Neuron (in vitro differentiated cells): Measurements from ENCODE around the gene DUSP16.
A peak's percentile ranks its signal among the peaks of the same experiment; 100 is the strongest.

Source experiments
- H2AFZ ChIP-seq: one replicate; pipeline ENCODE4 v1.6.1; 2013; ENCODE audit warnings: low read depth, mild to moderate bottlenecking, inconsistent platforms, low read length, moderate library complexity
- H3K27me3 ChIP-seq: one replicate; pipeline ENCODE4 v1.6.1; 2013; ENCODE audit warnings: low read length; ENCODE audit not compliant: insufficient read depth
- H3K36me3 ChIP-seq: one replicate; pipeline ENCODE4 v1.6.1; 2013; ENCODE audit warnings: low read length; ENCODE audit not compliant: insufficient read depth
- H3K4me1 ChIP-seq: one replicate; pipeline ENCODE4 v1.6.1; 2013; ENCODE audit warnings: low read length; ENCODE audit not compliant: insufficient read depth
- H3K4me3 ChIP-seq: 2 replicates; pipeline ENCODE4 v1.5.1; 2013; ENCODE audit warnings: mild to moderate bottlenecking, low read length, moderate library complexity
- H3K9me3 ChIP-seq: one replicate; pipeline ENCODE4 v1.6.1; 2013; ENCODE audit warnings: low read length

DUSP16 gene

DNA sequence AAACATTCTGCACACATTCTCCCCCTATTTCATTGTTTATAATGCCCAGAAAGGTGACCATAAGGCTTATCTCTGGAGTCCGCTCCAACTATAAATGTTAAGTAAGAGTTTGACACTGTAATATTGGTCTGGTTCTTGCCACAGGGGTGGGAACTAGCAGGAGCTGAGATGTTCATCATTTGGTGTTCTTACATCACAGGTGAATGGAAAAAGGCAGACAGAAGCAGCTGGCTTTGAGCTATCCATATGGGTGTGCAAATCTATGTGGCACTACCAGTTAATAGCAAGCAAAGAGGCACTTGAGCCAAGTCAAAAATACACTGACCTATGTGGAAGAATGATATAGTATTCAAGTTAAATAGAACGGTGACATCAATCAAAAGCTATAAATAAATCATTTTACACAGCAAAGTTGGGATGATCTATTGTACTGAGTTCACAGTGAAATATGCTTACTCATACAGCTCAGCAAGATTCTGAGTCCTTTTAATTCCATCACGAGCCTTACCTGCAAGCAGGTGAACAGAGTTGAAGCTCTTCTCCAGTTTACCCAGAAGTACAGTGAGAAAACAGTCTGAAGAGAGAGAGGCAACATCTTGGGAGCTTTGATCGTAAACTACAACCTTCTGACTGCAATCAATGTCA, 43.2 kb downstream of the DUSP16 start:
- peak overlapping the region; percentile 72 for H3K4me3 ChIP-seq
- H2AFZ ChIP-seq = no peak overlapping the region
- H3K9me3 ChIP-seq = no peaks in the 10 kb centered on the region
- H3K27me3 ChIP-seq = no peaks in the 10 kb centered on the region
- peaks cover 40% of the 10 kb centered on the region for H3K36me3 ChIP-seq
- H3K4me1 ChIP-seq = peaks cover 61% of the 10 kb centered on the region

DNA sequence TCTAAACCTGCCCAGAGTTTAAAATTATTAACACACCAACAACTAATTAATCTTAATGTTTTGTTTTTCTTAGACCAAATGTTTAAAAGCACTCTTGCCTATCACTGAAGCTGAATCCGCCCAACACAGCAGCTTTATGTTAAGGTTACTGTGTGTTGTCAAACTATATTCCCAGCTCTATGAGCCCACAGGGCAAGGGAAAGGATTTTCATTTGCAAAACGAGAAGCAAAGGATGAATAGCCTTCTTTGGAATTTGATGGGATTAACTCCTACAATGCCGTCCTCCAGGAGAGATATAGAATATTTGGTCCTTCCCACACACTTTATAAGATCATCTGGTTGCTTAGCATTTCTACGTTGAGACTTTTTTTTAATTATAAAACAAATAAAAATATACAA, 43.7 kb downstream of the DUSP16 start:
- H3K4me3 ChIP-seq = peak overlapping the region; percentile 72

DNA sequence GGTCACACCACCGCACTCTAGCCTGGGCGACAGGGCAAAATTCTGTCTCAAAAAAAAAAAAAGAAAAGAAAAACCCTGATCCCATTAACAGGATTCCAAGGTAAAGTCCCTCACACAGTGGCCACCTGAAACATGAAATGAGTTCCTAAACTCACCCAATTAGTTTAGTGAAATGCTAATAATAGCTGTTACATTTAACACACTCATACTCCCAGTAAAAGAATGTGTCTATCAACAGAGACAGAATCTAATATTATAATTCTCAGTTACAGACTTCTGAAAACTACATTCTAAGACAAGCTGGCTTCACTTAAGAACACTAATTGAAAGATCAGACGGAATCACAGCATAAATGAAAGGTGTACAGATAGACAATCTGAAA, 44.2 kb downstream of the DUSP16 start:
- Histone ChIP-seq H2AFZ (no peak overlapping the region), H3K4me3 (peak overlapping the region; percentile 72), H3K4me1 (peaks cover 62% of the 10 kb centered on the region), H3K27me3 (no peaks in the 10 kb centered on the region), H3K36me3 (peaks cover 42% of the 10 kb centered on the region), H3K9me3 (no peaks in the 10 kb centered on the region)

More for the DNA sequence above, 43.7 kb downstream of the DUSP16 start:
- no peaks in the 10 kb centered on the region for H3K9me3 ChIP-seq
- no peaks in the 10 kb centered on the region for H3K27me3 ChIP-seq
- peaks cover 42% of the 10 kb centered on the region for H3K36me3 ChIP-seq
- H2AFZ ChIP-seq = no peak overlapping the region
- H3K4me1 ChIP-seq = peaks cover 61% of the 10 kb centered on the region

DNA sequence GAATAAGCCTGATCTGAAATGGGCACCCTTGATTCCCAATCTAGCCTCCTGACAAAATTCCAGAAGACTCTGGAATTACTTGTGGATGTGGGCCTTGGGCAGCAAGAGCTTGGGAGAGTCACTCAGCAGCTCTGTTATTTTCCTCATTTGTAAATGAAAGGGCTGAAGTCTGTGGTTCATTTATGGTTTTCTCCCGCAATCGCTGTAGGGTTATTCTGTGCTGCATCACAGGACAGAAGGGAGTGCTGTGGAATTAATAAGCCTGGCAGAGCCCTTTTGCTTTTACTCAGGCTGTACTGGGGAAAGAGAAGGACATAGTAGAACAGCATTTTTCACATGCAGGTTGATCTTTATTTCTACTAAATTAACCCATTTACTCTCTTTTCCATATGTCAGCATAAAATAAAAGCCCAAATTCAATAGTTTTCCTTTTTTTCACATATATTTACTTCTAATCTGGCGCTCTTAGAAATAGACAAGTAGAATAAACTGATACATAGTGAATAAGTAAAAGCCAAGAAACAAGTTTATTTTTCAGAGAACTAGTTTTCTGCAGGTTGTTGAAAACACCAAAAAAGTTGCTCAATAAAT, 49.2 kb downstream of the DUSP16 start:
- H3K36me3 ChIP-seq = peaks cover 51% of the 10 kb centered on the region
- no peak overlapping the region for H3K4me3 ChIP-seq
- H3K4me1 ChIP-seq = peaks cover 34% of the 10 kb centered on the region
- no peak overlapping the region for H2AFZ ChIP-seq
- H3K9me3 ChIP-seq = no peaks in the 10 kb centered on the region
- H3K27me3 ChIP-seq = no peaks in the 10 kb centered on the region

DNA sequence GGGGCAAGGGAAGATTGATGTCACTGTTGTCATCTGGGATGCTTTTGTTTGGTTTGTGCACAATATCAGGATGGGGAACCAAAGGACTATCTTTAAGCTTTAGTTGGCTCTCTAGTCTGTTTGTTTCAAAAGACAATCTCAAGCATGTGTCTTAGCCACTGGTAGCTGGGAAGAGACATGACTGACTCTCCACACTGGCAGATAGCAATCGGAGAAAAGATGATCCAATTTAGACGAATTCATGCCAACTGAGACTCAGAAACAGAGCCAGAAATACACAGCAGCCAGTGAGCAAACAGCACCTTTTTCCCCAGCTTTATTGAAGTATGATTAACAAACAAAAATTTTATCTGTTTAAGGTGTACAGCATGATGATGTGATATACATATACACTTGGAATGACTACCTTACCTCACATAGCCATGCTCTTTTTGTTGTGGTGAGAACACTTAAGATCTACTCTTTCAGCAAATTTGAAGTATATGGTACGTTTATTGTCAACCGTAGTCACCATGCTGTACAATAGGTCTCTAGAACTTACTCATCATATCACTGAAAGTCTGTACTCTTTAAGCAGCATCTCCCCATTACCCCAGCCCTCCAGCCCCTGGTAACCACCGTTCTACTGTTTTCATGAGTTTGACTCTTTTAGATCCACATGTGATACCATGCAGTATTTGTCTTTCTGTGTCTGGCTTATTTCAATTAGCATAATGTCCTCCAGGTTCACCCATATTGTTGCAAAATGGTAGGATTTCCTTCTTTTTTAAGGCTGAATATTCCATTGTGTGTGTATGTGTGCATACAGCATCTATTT, 50.6 kb downstream of the DUSP16 start:
- Histone ChIP-seq H3K9me3 (no peaks in the 10 kb centered on the region), H3K4me1 (peaks cover 20% of the 10 kb centered on the region), H3K4me3 (no peak overlapping the region), H3K36me3 (peaks cover 37% of the 10 kb centered on the region), H2AFZ (no peak overlapping the region), H3K27me3 (no peaks in the 10 kb centered on the region)

DNA sequence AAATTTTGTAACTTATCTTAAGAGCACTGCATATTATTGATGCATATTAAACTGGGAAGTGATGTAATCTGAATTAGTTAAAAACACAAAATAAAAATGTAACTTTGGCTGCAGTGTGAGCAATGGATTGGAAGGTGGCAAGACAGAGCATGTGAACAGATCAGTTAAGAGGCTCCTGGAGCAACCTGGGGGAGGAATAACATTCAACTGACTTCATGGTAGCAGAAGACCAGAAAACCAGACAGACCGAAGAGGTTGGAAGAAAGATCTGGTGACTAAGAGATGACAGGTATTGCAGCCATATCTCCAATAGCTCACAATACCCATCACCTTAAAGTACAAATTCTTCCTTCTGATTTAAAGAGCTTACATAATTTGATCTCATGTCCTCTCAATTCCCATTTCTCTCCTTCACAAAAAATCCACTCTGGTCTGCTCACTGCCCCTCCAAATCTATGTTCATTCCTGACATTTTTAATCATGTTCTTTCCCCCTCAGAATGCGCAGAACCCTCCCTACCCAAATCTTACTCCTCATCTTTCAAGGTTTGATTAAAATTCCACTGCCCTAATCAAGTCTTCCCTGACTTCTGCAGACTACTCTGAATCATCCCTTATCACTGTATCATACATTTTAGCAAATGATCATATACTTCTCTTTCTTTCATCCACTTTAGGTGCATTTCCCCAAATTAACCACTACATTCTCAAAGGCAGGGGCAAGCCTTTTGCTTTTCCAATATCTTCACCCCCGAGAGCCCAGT, 51.5 kb downstream of the DUSP16 start:
- Histone ChIP-seq H3K4me1 (peaks cover 28% of the 10 kb centered on the region), H2AFZ (no peak overlapping the region), H3K27me3 (no peaks in the 10 kb centered on the region), H3K9me3 (no peaks in the 10 kb centered on the region), H3K36me3 (peaks cover 28% of the 10 kb centered on the region), H3K4me3 (no peak overlapping the region)

DNA sequence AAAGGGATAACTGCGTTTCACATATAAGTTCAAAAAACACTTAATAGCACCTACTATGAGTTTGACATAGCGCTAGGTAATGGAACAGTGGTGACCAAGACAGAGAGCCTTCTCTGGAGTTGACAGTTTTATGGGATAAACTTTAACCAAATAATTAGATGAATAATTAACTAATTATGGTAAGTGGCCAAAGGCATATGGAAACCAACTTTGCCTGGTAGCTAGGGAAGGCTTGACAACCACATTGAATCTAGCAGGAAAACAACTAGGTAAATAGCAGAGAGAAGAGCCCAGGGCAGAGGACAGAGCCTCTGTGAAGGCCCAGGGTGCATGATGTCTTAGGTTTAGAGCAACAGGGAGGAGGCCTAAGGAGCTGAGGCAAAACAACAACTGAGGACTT, 52.1 kb downstream of the DUSP16 start:
- Histone ChIP-seq H3K4me1 (peaks cover 35% of the 10 kb centered on the region), H3K36me3 (peaks cover 24% of the 10 kb centered on the region), H3K27me3 (no peaks in the 10 kb centered on the region), H3K4me3 (no peak overlapping the region), H3K9me3 (no peaks in the 10 kb centered on the region), H2AFZ (no peak overlapping the region)

DNA sequence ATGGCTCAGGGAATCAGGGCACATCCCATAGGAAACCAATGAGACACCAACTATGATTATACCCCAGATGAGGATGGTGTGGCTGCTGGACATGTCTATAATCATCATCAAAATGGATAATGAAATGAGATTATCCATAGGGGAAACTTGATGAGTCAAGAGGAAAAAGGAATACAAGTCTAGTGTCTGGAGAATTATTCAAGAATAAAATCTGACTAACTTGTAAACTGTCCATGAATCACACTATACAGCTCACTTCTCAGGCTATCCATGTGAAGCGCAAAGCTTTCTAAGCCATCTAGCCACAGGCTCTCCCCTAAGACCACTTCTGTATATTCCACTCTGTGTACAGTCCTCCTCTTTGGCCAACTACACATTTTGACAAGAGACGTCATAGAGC, 52.5 kb downstream of the DUSP16 start:
- Histone ChIP-seq H3K4me1 (peaks cover 39% of the 10 kb centered on the region), H2AFZ (no peak overlapping the region), H3K36me3 (peaks cover 24% of the 10 kb centered on the region), H3K9me3 (no peaks in the 10 kb centered on the region), H3K27me3 (no peaks in the 10 kb centered on the region), H3K4me3 (no peak overlapping the region)

DNA sequence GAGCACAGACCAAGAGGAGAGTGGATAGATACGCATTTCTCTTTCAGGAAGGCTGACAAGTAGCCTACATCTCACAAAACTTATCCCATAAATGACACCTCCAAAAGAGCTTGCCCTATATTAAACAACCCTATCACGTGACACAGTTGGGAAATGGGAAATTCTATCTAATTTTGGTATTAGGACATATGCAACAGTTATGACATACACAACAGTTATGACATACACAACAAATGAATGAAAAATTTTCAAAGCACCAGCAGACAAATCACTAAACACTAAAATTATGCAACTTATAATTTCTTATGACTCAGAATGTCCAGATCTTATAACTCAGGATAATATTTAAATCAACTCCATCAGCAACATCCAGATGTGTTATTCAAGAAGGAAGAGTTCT, 54.1 kb downstream of the DUSP16 start:
- Histone ChIP-seq H3K36me3 (peaks cover 28% of the 10 kb centered on the region), H3K9me3 (no peaks in the 10 kb centered on the region)

DNA sequence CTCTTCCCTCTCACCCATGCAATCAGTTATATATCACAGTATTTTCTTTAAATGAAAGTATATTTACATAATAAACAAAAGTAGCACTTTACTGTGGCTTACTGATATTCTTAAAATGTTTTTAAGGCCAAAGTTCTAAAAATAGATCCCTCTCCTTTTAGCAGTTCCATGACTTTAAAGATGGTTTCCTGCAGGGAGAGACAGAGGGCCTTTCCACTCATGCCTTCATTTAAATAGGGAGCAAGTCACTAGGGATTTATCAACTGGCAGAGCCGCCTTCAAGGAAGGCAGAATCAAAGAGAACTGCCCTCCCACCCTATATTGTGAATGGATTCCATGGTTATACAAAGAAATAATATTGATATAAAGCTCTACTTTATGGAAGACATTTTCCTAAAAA, 55.5 kb downstream of the DUSP16 start:
- Histone ChIP-seq H3K27me3 (no peaks in the 10 kb centered on the region), H3K4me1 (peaks cover 23% of the 10 kb centered on the region), H2AFZ (no peak overlapping the region), H3K9me3 (no peaks in the 10 kb centered on the region), H3K4me3 (no peak overlapping the region), H3K36me3 (peaks cover 21% of the 10 kb centered on the region)

More for the DNA sequence above, 54.1 kb downstream of the DUSP16 start:
- Histone ChIP-seq H2AFZ (no peak overlapping the region), H3K4me1 (peaks cover 29% of the 10 kb centered on the region), H3K4me3 (no peak overlapping the region), H3K27me3 (no peaks in the 10 kb centered on the region)

DNA sequence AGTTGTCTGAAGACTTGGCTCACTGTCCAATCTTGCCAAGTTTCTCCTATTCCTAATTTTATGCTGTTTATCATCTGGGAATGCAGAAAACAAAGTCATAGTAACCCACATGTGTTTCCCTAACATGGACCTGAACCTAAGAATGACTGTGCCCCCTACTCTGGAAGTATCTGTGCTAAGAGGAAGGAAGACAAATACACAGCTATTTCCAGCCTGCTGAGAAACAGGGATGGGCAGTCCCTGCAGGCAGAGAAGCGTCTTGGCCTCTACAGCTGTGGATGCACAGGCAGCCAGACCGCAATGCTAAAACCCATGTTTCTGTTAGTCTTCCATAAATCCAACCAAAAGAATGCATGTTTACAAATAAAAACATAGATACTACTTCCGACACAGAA, 56.2 kb downstream of the DUSP16 start:
- H2AFZ ChIP-seq = no peak overlapping the region
- no peaks in the 10 kb centered on the region for H3K27me3 ChIP-seq
- peaks cover 23% of the 10 kb centered on the region for H3K4me1 ChIP-seq
- H3K9me3 ChIP-seq = no peaks in the 10 kb centered on the region
- peaks cover 18% of the 10 kb centered on the region for H3K36me3 ChIP-seq
- H3K4me3 ChIP-seq = no peak overlapping the region

DNA sequence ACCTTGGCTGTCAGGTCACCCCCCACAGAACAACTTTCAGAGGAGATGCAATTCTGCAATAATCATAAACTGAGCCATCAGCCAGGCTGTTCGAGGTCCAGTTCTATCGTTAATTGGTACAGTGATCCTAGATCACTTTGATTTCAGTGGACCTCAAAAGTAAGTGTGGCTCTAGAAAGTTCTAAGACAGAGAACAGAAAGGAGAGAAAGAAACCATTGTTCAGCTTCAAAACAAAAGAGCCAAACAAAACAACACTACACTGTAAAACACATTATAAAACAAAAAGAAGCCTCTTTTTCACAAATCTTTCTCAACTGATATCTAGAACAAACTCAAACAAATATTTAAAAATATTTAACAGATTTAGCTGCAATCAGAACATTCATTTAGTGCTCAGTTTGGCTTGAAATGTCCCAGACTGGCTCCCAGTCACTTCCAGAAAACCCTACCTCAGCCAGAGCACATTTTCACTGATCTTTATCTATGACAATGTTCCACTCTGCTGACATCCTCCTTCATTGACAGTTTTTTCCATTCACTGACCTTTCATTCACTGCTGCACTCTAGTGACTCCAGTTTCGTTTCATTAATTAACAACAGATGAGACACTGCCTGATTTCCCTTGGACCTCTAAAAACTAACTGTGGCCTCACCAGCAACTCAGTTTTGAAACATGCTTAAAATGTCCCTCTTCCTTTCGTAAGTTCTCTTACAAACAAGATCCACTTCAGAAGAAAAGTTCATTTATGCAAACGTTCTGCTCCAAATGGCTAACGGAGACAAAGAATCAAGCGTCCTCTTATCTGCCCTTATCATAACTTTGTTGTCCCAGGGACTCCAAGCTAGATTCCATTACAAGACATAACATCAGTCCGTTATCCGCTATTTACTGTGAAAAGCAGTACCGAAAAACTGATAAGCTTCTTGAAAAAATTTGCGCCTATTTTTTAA, 56.8 kb downstream of the DUSP16 start:
- peaks cover 23% of the 10 kb centered on the region for H3K4me1 ChIP-seq
- no peaks in the 10 kb centered on the region for H3K27me3 ChIP-seq
- peaks cover 16% of the 10 kb centered on the region for H3K36me3 ChIP-seq
- no peak overlapping the region for H2AFZ ChIP-seq
- no peak overlapping the region for H3K4me3 ChIP-seq
- H3K9me3 ChIP-seq = no peaks in the 10 kb centered on the region
